Prostate gland (tissue), 2 donors: ENCODE results near the gene KXD1. TPM values are rescaled to one million over a fixed set of nuclear protein-coding genes. Genes with fewer than 3 reads are reported as not detected.
A peak's percentile ranks its signal among the peaks of the same experiment; 100 is the strongest.
"Not testable (repeated sequence)": the region's sequence is repeated elsewhere in the genome, so short reads cannot be mapped to it uniquely, and the experiment has no call there.

Experiments used
- DNase-seq: peaks from one replicate; pipeline ENCODE4 v3.0.0-alpha.2; 2019; ENCODE audit warnings: low spot score
- H3K27ac ChIP-seq, 2 donors: fragments of 200-600 bp; sonication (generic); 2 replicates each; pipeline ENCODE4 v1.5.1; 2017 to 2019
- H3K27me3 ChIP-seq: fragments of 200-600 bp; sonication (generic); replicated peaks from 2 replicates; pipeline ENCODE4 v1.5.1; 2019; ENCODE audit not compliant: insufficient read depth
- H3K36me3 ChIP-seq, 2 donors: fragments of 200-600 bp; sonication (generic); 1 replicate in 1 of 2; 2 replicates in 1 of 2; pipeline versions ENCODE4 v1.5.1 to v1.8.1; 2017 to 2019
- H3K4me1 ChIP-seq: fragments of 200-600 bp; sonication (generic); replicated peaks from 2 replicates; pipeline ENCODE4 v1.5.1; 2019
- H3K4me3 ChIP-seq, 2 donors: fragments of 200-600 bp; sonication (generic); 2 replicates each; pipeline ENCODE4 v1.5.1; 2017 to 2019
- H3K9me3 ChIP-seq: fragments of 200-600 bp; sonication (generic); 2 replicates; pipeline ENCODE4 v1.5.1; 2017
- CTCF ChIP-seq, 4 experiments: fragments of 200-600 bp in 2 of 4; fragments of 450-650 bp in 2 of 4; sonication (generic) in 2 of 4; IDR thresholded peaks; 1 replicate in 3 of 4; 2 replicates in 1 of 4; pipeline ENCODE4 v1.5.1; 2016 to 2019; ENCODE audit warnings: antibody characterized with exemption in 4 of 4, mild to moderate bottlenecking in 2 of 4, moderate library complexity in 2 of 4
- POLR2A ChIP-seq: fragments of 450-650 bp; IDR thresholded peaks from one replicate; pipeline ENCODE4 v1.6.1; 2016; ENCODE audit warnings: antibody characterized with exemption, mild to moderate bottlenecking
- POLR2AphosphoS5 ChIP-seq: sonication (generic); formaldehyde crosslinking; IDR thresholded peaks from one replicate; pipeline ENCODE4 v1.6.1; 2017; ENCODE audit warnings: antibody characterized with exemption
- WGBS: methylation state at CpG from one replicate; pipeline ENCODE4 v1.1.5; 2018; 5-methylcytosine and 5-hydroxymethylcytosine counted together
- intact Hi-C: fragments of 100-400 bp; cut with DNase I; formaldehyde crosslinking; loops from one replicate; pipeline ENCODE4 v1.14.2; 2022
- total RNA-seq, 2 donors: library from RNA; depleted of rRNA; stranded (reverse); fragments of >200 nt; gene quantifications; one replicate each; pipeline ENCODE4 v1.1.0, GENCODE V29; 2016

KXD1 gene
- total RNA-seq, 2 donors from 2014 or later = 115 to 130 TPM

- WGBS = 8% methylated on average over 22 of the region's 22 CpGs
- Histone ChIP-seq H3K27ac (peak overlapping the region; percentile 93 to 94), H3K27me3 (no peaks in the 10 kb centered on the region), H3K9me3 (no peaks in the 10 kb centered on the region), H3K4me1 (no peaks in the 10 kb centered on the region), H3K36me3 (no peaks in the 10 kb centered on the region), H3K4me3 (peak overlapping the region; percentile 82 to 93)
- DNase-seq = peak; percentile 76
- peak in 3 of 4 experiments; percentile 50 to 80 (median 79) for TF ChIP-seq CTCF (IDR thresholded peaks at IDR 0.05)
- peak; percentile 35 for TF ChIP-seq POLR2A
- peak; percentile 67 for TF ChIP-seq POLR2AphosphoS5
- intact Hi-C loops = loop anchor here (5.0 kb wide), 2 partner anchors 37 to 63 kb away; partner anchors contain the start of gene KXD1
These were observed 37.5 kb upstream of the KXD1 start for GRCh38 chr19:18519962-18520847.

- Histone ChIP-seq H3K27ac (peak overlapping the region; percentile 93 to 94), H3K4me3 (peak overlapping the region; percentile 82 to 93), H3K9me3 (no peaks in the 10 kb centered on the region), H3K27me3 (no peaks in the 10 kb centered on the region), H3K4me1 (no peaks in the 10 kb centered on the region), H3K36me3 (no peaks in the 10 kb centered on the region)
- intact Hi-C loops = loop anchor here (5.0 kb wide), 2 partner anchors 36 to 64 kb away; partner anchors contain the start of gene KXD1
- TF ChIP-seq CTCF (IDR thresholded peaks at IDR 0.05) (peak in 1 of 4 experiments; percentile 1), POLR2A (no peak)
- under 1% methylated on average over 40 of the region's 41 CpGs for WGBS
- DNase-seq = no peak
These were observed 36.6 kb upstream of the KXD1 start for GRCh38 chr19:18520848-18521691.

GRCh38 chr19:18521692-18522123, 36.0 kb upstream of the KXD1 start, which contains the start of gene ELL:
ELL (minus strand) TSS chr19:18522070; CDS start chr19:18522055, 15 bp downstream.
- DNase-seq = no peak
- H3K9me3 ChIP-seq = no peaks in the 10 kb centered on the region
- peak within 1 kb of the TSS; percentile 93 to 94 for H3K27ac ChIP-seq
- WGBS = 0% methylated on average over 19 of the region's 52 CpGs
- intact Hi-C loops = loop anchor here (5.0 kb wide), 2 partner anchors 36 to 64 kb away; partner anchors contain the start of gene KXD1
- TF ChIP-seq POLR2A (peak; percentile 98), CTCF (IDR thresholded peaks at IDR 0.05) (no peak), POLR2AphosphoS5 (no peak)
- H3K36me3 ChIP-seq = no peaks in the 10 kb centered on the region
- no peaks in the 10 kb centered on the region for H3K4me1 ChIP-seq
- peak within 1 kb of the TSS; percentile 82 to 93 for H3K4me3 ChIP-seq
- H3K27me3 ChIP-seq = no peaks in the 10 kb centered on the region

- Histone ChIP-seq H3K4me3 (peak overlapping the region; percentile 82 to 93), H3K9me3 (no peaks in the 10 kb centered on the region), H3K4me1 (no peaks in the 10 kb centered on the region), H3K36me3 (no peaks in the 10 kb centered on the region), H3K27ac (peak overlapping the region; percentile 93 to 94), H3K27me3 (no peaks in the 10 kb centered on the region)
- intact Hi-C loops = loop anchor here (5.0 kb wide), 2 partner anchors 35 to 65 kb away; partner anchors contain the start of gene KXD1
- under 1% methylated on average over 49 of the region's 51 CpGs for WGBS
- TF ChIP-seq POLR2A (peak; percentile 46), POLR2AphosphoS5 (peak; percentile 98), CTCF (IDR thresholded peaks at IDR 0.05) (peak in 3 of 4 experiments; percentile 19 to 54 (median 19))
- DNase-seq = peak; percentile 100
These were observed 35.4 kb upstream of the KXD1 start for GRCh38 chr19:18522124-18522861.

GRCh38 chr19:18522862-18523440, 34.7 kb upstream of the KXD1 start:
- Histone ChIP-seq H3K4me3 (peak overlapping the region in 1 of 2 donors; percentile 82), H3K27ac (peak overlapping the region; percentile 4 to 93)
- H3K27me3 ChIP-seq, H3K9me3 ChIP-seq, H3K4me1 ChIP-seq, DNase-seq, H3K36me3 ChIP-seq: not testable (repeated sequence)
- intact Hi-C loops = loop anchor here (5.0 kb wide), 2 partner anchors 34 to 66 kb away; partner anchors contain the start of gene KXD1
- WGBS = 63% methylated on average over 19 of the region's 19 CpGs
